Stimulated activated CD4-positive, alpha-beta T cell treated with anti-CD3 and anti-CD28 coated beads, Interleukin-1b, Interleukin-23, amount 100 ng/mL, for 4 hours (primary cell): ENCODE results near the gene F12.

ENCODE experiments used
- DNase-seq, 2 donors: peaks; one replicate each; pipeline ENCODE4 v3.0.0-alpha.2; 2020; ENCODE audit warnings: low read depth in 2 of 2

Gene F12

GRCh38 chr5:177414481-177414880 is 5.1 kb upstream of the F12 start:
- no peak for DNase-seq

DNA sequence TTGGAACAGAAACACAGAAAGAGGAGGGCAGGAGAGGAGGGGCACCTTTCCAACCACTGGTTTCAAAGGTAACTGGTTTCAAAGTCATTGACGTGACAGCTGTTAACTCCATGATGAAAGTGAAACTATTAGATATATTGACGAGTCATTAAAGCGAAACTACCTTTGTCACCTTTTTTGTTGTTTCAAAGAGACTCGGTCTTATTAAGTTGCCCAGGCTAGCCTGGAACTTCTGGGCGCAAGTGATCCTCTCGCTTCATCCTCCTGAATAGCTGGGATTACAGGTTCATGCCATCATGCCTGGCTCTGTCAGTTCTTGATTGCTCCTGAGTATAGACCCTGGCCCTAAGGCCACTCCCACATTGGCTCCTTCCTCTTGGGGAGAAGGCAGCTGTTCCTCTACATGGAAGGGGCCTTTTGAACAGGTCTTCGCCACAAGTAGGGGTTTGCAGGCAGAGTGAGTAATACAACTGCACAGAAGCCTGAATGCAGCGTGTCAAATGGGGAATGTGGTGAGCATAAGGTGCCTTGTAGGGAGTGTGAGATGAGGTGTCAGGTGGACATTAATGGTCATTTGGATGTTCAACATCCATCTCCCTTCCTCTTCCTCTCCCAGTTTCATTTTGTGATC is 3.4 kb upstream of the F12 start:
- no peak for DNase-seq

DNA sequence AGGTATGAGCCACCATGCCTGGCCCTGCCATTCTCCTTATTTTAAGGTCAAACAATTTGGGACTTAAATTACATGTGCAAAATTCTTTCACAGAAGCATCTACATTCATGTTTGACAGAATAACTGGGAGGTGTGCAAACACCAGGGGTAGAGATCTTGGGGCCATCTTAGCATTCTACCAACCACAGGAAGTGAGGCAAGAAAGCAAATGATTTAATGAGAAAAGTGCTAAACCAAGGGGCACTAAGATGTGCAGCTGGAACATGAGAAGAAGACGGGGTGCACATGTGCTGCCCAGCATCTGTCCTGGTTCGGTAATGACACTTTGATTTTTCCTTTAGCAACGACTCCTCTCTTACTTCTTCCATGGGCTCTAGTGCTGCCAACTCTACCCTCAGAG is 1.2 kb upstream of the F12 start:
- no peak for DNase-seq

- DNase-seq, result no peak
Measured at GRCh38 chr5:177405805-177406204, 3.6 kb downstream of the F12 start.

DNA sequence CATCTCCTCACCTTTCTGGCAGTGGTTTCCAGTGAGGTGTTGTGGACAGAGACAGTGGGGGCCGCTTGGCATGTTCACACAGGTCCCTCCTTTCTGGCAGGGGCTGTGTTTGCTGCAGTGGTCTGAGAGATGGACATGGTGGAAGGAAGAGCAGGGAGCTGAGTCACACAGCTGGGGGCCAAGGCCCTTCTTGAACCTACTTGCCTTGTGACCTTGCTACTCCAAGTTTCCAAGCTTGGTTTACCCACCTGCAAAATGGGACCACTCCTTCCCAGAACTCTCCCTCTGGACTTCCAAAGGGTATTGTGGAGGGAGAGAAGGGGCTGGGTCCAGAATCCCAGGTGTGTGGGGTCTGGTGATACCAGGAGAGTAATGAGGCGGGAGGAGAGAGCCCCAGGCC is 4.1 kb downstream of the F12 start:
- no peak for DNase-seq

GRCh38 chr5:177404641-177405179 is 4.7 kb downstream of the F12 start:
- DNase-seq, result no peak

DNA sequence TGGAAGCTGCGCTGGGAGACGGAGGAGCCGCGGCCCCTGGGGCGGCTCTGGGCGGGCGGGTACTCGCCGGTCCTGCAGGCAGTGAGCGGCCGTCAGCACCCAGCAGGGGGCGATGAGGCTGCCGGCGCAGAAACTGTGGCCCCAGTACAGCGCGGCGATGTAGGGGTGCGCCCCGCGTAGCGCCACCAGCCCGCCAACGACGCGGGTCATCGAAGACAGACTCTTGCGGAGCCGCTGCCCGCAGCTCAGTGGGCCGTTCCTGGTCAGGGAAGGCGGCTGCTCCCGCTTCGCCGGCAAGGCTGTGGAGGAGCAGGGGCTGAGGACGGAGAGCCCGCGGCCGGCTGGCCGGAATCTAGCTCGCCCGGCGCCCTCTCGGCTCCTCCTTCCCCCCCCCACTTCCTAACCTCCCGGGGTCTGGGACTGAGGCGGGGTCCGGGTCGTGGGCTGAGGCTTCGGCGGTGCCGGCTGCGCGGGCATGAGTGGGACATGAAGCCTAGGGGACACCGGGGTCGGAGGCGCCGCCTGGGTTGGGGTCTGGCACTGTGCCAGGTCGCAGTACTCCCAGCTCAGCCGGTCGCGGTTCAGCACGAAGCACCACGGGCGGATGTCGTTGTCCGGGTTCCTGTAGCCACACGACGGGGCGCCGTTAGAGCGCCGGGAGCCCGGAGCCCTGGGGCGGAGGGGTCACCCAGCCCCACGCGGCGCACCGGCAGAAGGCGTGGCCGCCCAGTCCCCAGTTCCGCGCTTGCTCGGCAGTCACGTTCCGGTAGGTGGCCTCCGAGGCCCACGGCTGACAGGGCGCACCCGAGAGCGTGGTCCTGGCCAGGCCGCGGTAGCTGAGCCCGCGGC is 5.3 kb downstream of the F12 start:
- peak; percentile 77 to 79 for DNase-seq

- DNase-seq, result no peak
Measured at GRCh38 chr5:177403102-177403791, 6.1 kb downstream of the F12 start.

DNA sequence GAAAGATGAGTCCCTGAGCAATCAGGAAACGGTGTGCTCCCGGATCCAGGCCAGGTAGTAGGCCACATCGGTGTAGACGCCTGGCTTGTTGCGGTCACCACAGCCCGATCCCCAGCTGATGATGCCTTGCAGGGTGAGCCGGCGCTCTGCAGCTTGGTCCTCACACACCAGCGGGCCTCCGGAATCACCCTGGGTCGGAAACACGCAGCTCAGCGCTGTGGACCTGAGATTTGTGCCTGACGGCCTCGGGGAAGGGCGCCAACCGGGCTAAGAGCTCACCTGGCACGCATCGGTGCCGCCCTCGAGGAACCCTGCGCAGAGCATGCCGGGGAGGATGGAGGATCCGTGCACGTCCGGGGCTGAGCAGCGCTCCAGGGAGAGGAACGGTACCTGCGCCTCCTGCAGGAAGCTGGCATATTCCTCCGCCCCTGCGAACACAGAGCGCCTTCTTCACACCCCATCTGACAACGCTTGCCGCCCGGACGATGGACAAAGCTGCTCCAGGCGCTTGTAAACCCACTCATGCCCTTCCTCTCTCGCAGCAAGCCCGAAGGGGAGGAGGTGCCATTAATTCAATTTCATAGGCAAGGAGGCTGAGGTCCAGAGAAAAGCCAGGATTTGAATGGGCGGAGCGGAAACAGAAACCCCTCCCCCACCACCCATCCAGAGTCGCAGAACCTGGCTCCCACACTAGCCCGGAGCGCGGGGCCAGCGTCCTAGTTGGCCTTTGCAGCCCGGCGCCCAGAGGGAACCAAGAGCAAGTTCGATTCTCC is 6.9 kb downstream of the F12 start:
- DNase-seq, result peak; percentile 57 to 59

DNA sequence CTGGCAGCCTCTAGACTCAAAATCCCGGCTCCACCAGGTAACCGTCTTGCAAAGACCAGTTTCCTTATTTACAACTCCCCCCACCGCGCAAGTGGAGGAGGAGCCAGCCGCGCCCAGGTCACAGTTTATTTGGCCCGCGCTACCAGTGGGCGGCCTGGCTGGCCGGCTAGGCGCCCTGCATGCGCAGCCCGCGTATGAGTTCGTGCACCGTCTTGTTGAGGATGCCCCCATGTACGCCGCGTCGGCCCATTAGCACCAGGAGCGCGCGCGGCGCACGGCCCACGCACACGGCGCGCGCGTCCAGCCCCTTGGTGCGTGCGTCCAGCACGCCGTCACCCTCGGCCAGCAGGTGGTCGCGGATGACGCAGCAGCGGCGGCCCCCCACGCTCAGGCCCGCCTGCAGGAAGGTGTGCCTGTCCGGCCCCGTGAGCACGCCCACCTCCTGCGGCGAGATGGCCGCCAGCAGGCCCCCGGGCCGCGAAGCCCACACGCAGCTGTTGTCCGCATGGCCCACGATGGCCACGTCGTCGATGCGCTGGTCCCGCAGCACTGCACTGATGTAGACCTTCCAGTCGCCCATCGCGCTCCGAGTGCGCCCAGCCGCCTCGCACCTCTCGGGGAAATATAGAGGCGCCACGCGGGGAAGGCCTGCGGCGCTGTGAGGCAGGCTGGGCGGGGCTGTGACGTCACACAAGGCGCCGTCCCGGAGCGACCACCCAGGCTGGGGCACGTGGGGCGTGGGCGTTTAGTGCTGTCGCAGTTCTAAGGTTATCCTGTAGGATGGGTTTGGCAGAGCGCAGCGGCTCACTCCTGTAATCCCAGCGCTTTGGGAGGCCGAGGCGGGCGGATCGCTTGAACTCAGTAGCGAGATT is 9.1 kb downstream of the F12 start, which contains the start of gene PFN3:
TSS of gene PFN3 (minus strand) at position 665 of the 872 bp plus-strand sequence. CDS start at position 580, 85 bp downstream.
- DNase-seq, result no peak

GRCh38 chr5:177397875-177398390 is 11.4 kb downstream of the F12 start:
- no peak for DNase-seq

GRCh38 chr5:177396807-177397206 is 12.6 kb downstream of the F12 start:
- no peak for DNase-seq

GRCh38 chr5:177396078-177396477 is 13.3 kb downstream of the F12 start:
- no peak for DNase-seq

DNA sequence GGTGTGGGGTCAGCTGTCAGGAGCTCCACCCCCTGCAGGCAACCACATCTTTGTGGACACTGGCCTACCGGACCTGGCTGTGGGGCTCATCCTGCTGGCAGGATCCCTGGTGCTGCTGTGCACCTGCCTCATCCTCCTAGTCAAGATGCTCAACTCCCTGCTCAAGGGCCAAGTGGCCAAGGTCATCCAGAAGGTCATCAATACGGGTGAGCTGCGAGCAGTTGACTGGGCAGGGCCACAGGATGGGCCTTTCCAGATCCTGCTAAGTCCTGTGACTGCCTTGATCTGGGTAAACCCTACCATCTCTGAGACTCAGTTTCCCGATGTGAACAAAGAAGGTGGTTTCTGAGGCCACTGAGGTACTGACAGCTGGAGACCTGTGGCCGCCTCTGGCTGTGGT is 15.4 kb downstream of the F12 start:
- DNase-seq, result no peak

DNA sequence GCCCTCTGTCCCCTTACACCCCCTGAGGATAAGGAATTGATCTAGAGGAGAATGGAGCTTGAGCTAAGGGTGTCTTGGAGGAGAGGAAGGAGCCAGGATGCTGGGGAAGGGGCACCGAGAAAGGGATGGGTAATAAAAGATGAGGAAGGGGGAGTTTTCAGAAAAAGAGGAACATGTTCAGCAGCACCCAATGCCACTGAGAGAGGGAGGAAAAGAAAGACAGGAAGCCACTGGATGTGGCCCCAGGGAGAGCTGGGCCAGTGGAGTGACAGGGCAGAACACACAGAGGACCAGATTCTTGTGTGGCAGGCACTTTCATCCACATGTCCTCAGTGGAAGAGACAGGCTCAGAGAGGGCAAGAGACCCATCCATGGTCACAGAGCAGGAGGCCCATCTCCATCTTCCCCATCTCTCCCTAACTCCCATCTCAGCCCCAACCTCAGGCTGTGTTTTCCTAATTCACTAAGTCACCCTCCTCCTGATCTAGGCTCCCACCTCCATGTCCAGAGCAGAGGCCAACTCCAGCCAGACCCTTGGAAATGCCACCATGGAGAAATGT is 16.1 kb downstream of the F12 start:
- DNase-seq, result no peak

- DNase-seq, result no peak
Measured at GRCh38 chr5:177392765-177393164, 16.6 kb downstream of the F12 start.

GRCh38 chr5:177390363-177391300 is 18.7 kb downstream of the F12 start:
- peak; percentile 71 to 88 for DNase-seq

DNA sequence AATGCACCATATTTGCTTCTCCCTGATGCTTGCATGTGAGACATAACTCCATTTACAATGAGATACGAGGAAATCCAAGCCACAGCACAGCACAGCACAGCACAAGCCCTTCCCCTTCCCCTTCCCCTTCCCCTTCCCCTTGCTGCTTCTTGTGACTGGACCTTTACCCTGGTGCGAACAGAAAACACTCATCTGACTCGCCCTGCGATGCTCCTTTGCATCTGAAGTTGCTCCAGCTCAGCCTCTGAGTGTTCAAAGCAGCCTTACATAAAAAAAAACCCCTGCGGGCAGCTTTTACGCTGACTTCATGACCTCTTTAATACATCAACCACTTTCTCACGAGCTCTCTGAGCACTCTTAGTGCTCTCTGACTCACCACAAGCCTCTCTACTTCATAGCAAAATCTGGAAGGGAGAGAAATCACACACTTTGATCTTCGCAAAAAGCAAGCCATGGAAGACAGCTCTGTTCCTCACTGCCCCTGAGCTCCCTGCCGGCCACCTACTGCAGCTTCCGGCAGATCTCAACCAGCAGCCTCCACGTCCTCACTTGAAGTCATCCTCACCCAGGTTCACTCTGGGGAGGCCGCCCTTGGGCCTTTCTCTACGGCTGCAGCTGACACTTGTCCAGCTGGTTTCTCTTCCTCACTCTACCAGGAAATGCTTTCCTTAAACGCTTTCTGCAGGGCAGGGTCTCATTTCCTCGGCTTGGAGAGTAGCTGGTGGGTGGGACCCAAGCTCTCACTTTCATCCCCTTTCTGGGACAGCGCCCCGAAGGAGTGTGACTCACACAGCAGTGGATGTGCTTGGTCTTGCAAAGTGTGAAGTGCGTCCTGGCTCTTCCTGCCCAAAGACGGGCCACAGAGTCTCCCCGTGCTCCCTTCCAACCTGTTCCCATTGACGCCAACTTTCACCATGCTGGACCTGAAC is 19.9 kb downstream of the F12 start:
- no peak for DNase-seq
